Stimulated activated CD4-positive, alpha-beta T cell treated with anti-CD3 and anti-CD28 coated beads, Interleukin-2, amount 100 ng/mL, for 48 hours (primary cell): ENCODE results near the gene BOLA1.
"Not testable (repeated sequence)": the region's sequence is repeated elsewhere in the genome, so short reads cannot be mapped to it uniquely, and the experiment has no call there.

Experiments
- DNase-seq, 2 donors: peaks; one replicate each; pipeline ENCODE4 v3.0.0-alpha.2; 2020

The BOLA1 gene

DNA sequence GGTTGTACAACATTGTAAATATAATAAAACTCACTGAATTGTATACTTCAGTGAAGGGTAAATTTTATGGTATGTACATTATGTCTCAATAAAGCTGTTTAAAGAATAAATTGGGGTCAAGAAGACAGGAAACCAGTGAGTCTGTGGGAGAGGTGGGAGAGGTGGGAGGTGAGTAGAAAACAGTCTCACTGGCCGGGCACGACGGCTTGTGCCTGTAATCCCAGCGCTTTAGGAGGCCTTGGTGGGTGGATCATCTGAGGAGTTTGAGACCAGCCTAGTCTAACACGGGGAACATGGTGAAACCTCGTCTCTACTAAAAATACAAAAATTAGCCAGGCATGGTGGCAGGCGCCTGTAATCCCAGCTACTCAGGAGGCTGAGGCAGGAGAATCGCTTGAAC lies 33.1 kb downstream of the BOLA1 start:
- DNase-seq, result no peak

DNA sequence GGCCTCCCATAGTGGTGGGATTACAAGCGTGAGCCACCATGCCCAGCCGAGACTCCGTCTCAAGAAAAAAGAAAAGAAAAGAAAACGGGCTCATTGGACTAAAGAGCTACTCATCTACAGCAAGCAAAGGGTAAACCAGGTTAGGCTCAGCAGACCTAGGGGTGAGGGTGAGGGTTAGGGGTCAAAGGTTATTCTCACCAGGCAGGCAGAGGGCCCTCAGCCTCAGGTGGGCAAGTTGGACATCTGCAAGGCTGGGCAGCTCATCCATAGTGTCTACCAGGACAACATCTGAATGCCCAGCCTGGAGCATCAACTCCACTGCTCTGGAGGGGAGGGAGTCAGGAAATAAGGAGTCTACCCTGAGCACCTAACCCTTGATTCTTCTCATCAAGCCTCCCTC lies 33.8 kb downstream of the BOLA1 start:
- no peak for DNase-seq

DNA sequence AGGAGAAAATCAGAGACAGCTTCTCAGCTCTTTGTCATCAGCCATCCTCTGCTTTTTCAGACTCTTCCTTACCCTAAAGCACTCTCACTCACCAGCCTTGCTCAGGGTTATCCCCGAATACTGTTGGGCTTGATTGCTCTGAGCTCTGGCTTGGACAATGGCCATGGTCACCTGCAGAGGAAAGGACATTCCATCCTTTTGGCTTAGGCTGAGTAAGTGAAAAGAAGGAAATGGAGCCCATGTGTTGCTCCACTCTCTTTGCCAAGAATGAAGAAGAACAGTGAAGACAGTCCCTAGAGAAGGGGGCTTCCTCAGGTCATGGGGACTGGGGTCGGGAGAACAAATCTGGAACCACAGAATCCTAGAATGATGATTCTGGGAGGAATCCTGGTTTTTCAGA lies 35.0 kb downstream of the BOLA1 start:
- no peak for DNase-seq

DNA sequence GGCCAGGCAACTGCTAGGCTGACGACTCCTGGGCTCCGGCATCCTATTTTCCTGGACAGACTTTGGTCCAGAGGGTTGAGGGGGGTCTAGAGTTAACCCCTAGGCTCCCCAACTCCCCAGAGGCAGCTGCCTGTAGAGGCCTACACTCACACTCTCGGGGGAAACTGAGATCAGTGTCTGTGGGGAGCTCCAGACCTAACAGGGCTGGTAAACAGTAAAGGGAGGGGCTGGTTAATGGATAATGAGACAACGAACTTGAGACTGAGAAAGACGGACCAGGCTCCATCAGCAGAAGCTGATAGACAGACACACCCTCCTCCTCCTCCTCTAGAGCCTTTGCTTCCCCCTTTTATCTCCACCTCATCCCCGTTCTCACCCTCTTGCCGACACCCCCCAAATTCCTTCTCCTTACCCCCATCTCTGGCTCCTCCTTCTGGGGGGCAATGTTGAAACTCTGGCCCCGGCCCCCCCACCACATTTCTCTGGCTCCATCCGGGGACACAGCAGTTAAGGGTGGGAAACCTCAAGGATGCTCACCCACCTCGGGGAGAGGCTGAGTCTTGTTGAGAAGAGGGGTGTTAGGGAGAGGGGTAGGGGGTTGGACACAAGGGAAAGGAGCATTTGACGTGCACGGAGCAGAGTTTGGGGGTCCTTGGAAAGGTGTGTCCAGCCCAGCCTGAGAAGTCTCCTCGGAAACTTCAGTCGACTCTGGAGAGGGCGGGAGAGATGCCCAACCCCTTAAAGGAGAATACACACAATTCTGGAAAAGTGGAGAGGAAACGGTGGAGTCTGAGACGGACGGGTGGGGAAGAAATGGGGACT lies 37.0 kb downstream of the BOLA1 start, which contains the start of gene MTMR11:
Gene MTMR11 (minus strand): TSS at position 710 of the 822 bp plus-strand sequence. CDS start 232 bp downstream, at position 478.
- no peak for DNase-seq

DNA sequence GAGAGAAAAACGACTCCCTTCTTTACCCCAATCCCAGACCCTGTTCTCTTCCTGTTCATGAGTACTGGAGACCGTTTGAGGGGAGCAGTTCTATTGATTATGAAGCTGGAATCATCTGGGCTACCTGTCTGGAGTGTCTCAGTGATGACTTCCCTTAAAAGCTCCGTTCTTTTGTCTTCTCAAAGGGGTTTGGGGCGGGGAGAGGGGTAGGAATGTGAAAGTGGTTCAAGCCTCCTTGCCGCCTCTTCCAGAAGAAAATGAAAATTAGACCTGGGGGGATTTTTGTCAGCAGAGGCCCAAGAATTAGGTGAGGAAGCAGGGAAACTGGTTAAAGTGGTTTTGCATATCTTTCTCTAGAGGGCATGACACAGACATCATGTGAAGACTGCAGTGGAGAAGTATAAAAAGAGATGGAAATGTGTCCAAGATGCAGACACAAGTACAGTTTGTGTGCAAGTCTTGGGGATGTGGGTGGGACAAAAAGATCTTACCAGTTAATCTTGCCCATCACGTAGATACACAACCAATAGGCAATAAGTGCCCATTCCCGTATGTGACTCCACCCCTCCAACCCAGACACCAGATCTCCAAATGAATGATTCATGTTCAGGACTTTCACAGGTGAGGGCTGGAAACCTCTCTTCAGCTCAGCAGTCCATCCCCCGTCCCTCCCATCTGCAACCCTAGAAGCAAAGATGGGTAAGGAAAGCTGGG lies 37.8 kb downstream of the BOLA1 start:
- no peak for DNase-seq

DNA sequence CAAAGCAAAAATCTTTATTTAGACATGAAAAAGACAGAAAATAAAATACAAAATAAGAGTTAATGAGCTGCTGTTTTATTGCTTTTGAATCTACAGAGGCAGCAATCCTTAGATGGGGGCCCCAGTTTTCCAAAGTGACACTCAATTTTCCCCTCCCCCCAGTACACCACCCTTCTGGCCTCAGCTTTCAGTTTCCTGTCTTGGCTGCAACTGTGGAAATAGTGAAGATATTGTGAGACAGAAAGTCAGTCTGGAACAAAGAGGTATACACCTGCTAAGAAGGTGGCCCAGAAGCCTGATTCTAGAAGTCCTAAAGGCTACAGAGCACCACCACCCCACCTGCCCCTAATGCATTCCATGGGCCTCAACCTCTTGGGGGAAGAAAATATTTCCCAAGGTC lies 38.4 kb downstream of the BOLA1 start:
- no peak for DNase-seq

DNA sequence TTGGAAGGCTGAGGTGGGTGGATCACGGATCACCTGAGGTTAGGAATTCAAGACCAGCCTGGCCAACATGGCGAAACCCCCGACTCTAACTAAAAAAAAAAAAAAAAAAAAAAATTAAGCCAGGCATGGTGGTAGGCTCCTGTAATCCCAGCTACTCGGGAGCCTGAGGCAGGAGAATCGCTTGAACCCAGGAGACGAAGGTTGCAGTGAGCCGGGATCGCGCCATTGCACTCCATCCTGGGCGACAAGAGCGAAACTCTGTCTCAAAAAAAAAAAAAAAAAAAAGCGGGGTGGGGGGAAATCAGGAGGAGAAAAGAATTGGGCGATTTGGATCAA lies 39.3 kb downstream of the BOLA1 start:
- not testable (repeated sequence) for DNase-seq

DNA sequence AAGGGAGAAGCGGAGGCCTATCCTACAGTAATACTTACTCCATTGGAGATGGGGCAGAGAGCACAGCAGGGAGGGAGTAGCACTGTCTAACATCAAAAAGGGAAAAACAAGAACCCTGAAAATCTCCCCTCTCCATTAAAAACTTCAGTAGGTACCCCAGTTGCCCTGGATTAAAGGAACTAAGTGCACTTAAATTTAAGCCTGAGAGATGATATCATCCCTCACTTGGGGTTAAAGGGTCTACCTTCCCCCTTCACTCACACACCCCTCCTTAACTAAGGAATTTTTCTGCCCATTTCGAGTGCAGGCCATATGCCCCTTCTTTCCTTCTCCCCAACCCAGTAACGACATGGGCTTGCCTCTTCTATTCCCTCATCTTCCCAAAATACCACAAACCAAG lies 41.1 kb downstream of the BOLA1 start:
- DNase-seq, result no peak

DNA sequence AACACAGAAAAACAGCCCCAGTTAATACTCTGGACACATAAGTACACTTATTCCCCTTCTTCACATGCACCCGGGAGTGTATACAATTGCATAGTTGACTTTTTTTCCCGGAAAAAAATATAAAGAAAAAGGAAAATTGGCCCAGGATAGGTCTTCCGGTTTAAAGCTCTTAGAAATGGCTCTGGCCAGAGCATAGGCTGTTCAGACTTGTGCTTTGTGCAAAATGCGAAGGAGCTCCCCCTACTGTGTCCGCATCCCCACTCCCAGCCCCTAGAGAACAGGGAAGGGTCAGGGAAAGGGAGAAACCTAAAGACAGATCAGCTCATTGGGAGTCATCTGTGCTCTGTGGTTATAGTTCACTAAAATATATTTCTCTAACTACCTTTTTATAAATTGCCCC lies 42.8 kb downstream of the BOLA1 start:
- no peak for DNase-seq

DNA sequence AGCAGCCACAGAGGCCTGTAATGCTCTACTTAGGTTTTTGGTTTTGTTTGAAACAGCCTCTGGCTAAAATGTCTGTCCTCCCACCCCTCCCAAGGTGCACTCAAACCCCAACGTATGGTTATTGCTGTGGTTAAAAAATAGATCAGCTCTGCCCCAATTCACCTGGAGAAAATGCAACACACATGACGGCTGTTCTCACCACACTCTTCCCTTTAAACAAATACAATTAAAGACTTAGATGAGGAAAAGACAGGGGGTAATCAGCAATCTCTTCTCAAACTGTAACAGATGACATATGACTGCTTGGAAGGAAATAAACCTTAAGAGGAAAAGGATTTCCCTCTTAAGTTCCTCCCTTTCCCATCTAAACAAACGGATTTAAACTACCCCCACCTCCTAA lies 43.5 kb downstream of the BOLA1 start:
- no peak for DNase-seq

DNA sequence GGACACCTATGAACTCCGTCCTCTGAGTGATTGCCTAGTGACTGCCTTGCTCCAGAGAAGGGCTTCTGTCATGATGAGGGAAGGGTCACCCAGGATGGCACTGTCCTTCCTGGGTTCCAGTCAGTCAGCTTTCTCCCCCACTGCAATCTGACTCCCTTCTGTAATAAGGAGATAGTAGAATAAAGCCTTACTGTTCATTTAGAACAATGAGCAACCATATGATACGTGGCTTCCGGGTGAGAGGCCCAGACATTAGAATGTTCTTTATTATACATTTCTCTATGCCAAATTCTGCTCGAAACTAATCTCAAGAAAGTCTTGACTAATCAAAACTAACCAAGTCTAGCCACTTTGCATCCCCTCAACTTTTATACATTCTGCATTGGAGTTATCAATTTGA lies 45.8 kb downstream of the BOLA1 start:
- no peak for DNase-seq

DNA sequence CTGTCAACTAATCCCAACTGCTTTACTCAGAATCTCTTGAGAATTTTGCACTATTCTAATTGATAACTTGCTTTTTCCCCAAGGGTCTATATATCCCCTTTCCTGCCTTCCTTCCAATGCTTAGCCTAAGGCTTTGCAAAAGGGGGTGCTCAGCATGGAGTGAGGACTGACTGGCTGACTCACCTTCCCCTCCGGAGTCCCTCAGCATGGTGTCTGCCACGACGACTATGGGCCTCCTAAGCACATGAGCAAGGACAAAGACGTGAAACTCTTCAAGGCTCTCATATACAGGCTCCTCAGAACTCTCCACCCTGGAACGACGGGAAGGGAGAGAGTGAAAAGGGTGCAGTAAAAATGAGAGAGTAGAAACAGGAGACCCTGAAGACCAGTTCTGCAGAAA lies 50.5 kb downstream of the BOLA1 start:
- no peak for DNase-seq
